HG03354 (cell line): ENCODE measurements around the gene ENKUR.

ENCODE experiments used
- ATAC-seq: cut with Tn5 transposase; IDR thresholded peaks from one replicate; pipeline ENCODE4 v1.9.1; 2021; ENCODE audit warnings: mild to moderate bottlenecking; ENCODE audit not compliant: unreplicated experiment, poor library complexity, severe bottlenecking

Gene ENKUR

DNA sequence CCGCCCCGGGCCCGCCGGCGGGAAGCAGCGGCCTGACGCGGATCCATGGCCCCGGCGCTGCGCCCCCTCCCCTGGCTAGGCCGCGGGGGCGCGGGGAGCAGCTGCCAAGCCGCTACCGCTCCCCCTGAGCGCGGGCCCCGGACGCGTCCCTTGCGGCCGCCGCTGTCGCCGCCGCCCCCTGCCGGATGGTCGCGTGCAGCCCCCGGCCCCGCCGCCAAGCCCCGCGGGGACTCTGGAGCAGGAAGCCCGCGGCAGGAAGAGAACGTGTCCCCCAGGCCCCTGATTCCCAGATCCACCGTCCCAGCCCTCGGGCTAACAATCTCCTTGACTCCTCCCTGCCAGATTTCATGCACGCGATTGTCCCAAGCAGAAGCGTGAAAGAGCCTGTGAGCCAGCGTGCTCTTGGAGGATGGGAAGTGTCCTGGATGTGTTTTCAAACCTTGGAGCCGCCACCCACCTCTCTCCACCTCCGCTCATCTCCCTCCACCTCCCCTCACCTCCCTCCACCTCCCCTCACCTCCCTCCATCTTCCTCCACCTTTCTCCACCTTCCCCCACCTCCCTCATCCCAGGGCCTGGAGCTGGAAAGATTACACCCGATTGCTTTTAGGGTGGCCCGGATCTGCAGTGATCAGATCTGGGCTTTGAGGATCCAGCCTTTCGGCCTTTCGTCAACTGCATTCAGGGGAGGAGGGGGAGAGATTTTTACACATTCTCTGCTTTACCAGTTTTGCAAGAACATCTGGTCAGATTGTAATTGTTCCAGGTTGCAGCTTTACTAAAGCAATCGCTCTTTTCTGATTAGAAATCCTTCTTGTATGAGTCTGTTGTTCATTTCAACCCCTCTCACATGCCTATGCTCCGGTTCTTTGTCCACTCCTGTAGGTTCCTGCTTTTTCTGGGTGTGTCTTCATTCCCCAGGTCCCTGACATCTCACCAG is 63.0 kb downstream of the ENKUR start:
- peak; percentile 72 for ATAC-seq

DNA sequence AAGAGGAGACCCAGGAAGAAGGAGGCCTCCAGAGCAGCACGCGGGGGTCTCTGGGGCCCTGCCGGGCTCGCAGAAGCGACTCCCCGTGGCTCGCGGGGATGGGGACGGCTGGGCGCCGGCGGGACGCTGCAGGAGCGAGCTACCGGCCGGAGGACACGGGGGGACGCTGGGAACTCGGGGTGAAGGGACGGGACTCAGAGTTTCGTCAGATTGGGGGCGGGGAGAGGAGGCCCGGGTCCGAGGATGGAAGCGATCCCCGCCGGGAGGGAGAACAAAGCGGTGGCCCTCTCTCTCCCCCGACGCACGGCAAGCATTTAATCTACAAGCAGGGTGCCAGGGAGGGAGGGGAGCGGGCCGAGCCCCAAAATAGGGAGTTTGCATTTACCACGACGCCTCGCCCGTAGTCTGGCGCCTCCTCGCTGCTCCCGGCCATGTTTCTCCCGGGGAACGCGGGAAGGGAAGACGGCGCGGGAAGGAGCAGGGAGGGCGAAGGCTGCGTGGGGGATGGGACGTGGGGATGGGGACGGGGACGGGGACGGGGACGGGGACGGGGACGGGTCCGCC is 63.7 kb downstream of the ENKUR start, which contains the start of gene PRTFDC1:
PRTFDC1 (minus strand) TSS at position 464 of the 564 bp plus-strand sequence; CDS start at position 433, 31 bp downstream.
- peak; percentile 43 for ATAC-seq

DNA sequence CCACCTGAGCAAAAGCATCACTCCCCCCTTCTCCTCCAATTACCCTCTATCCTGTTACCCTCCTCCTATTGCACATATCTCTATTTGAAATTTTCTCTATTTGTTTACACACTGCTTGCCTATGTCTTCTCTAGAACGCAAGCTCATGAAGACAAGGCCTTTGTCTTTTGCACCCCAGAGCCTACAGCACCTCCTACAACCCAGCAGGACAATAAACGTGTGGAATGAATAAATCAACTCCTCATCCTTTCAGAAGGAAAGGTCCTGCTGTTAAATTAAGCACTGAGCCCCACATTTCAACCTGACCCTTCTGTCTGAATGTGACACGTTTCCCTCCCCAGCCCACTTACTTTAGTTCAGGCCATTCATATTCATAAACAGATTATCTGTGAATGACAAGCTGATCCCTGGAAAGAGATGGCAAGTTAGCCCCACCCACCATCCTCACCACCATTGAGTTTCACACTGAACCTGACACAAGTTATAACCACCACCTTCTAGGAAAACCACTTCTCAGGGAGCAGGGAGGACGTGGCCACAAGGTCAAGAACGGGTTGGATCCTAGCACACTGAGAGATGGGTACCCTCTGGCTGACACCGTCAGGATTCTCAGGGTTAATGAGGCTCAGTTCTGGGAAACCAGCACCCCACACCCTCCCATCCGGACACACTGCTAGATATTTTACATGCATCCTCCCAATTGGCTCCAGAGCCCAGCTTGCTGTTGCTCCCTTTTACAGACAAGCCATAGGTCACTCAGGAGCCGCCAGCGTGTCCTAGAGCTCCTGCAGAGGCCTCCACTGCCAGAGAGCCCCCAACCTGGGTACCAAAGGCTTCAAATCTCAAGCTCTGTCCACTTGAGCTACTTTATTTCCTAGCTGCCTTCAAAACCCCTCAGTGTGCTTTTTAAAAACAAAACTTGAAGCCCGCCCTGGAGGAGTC is 64.5 kb downstream of the ENKUR start:
- ATAC-seq = peak; percentile 15

DNA sequence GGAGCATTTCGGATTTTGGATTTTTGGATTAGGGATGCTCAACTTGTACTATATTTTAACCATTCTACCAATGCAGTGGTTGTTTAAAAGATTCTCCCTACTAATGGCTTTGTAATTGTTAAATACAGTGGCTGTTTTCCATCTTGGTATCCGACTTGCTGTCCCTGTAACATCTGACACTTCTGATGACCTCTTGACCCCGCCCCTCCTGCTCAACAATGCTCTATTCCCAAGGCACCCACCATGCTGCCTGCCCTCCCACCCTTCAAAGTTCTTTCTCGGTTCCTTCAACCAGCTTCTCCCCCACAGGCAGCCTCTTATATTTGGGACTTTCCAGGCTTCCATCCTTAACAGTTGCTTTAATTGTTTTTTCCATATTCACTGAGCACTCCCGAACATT is 65.5 kb downstream of the ENKUR start:
- no peak for ATAC-seq

DNA sequence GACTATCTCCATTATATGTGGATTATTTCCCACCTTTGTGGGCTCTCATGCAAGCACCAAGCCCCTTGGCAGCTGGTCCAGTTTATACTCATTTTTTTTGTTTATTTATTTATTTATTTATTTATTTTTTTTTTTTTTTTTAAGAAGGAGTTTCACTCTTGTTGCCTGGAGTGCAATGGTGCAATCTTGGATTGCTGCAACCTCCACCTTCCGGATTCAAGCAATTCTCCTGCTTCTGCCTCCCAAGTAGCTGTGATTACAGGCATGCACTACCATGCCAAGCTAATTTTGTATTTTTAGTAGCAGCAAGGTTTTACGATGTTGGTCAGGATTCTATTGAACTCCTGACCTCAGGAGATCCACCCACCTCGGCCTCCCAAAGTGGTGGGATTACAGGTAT is 66.3 kb downstream of the ENKUR start:
- ATAC-seq = no peak

DNA sequence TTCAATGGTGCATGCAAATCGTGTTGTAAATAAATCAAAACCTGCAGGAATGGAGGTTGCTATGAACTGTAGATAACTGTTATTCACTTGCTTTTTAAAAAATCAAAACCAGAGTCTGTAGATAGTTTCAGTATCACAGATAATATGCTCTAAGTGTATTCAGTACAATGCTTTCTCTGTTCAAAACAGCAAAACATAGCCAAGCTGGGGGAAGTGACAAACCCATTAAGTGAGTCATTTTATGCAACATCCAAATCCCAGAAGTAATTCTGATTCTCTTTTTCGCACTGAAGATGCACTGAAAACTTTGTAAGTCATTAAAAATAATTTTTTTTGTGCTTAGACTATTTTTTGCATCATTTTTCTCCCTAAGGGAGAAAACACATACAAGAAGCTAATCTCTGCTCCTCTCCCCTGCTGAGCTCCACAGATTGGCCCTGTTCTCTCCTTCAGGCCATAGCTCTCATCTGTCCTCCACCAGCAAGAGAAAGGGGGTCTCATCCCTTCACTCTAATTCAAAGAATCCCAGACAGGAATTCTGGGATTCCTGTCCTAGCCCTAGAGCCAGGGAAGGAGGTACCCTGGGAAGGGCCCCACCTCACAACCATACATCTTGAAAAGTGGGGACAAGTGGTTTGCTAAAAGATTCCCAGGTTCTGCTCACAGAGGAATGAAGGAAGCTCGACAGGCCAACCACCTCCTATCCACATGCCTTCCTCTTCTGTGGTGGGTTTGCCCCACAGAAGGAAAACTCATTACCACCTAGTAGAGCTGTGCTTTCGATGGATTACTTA is 68.5 kb downstream of the ENKUR start:
- peak; percentile 64 for ATAC-seq

DNA sequence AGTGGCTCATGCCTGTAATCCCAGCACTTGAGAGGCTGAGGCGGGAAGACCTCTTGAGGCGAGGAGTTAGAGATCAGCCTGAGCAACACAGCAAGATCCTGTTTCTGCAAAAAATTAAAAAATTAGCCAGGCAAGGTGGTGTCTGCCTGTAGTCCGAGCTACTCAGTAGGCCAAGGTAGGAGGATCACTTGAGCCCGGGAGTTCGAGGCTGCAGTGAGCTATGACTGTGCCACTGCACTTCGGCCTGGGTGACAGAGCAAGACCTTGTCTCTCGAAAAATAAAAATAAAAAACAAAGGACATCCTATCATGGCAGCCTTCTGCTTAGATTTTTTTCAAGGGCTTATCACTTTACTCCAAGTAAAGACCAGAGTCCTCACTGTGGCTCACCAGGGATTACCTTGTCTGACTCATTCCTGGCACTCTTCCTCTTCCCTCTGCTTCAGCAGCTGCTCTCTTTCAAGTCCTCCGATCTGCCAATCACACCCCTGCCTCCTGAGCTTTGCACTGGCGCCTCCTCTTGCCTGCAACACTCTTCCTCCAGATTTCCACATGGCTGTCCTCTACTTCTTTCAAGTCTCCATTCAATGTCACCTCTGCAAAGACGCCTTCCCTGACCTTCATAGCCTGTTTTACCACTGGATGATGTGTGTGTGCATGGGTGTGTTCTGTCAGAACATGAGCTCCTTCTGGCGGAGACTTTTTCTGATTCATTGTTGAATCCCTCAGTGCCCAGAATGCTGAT is 71.3 kb downstream of the ENKUR start:
- no peak for ATAC-seq

DNA sequence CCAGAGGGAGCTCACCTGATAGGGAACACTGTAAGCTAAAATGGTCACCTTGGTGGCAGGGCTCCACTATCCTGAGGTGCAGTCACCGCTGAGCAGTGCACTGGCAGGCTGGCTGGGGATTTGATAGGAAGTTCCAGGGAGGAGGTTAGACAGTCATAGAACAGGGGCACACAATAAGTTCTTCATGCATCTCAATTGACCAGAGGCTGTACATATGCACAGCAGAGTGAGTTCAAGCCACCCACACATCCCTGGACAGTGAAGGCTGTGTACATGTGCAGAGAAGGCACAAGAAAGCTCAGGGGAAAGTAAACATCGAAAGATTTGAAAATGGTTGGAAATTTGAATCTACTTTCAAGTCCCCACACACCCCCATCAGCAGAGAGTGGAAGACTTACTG is 77.4 kb downstream of the ENKUR start:
- no peak for ATAC-seq

DNA sequence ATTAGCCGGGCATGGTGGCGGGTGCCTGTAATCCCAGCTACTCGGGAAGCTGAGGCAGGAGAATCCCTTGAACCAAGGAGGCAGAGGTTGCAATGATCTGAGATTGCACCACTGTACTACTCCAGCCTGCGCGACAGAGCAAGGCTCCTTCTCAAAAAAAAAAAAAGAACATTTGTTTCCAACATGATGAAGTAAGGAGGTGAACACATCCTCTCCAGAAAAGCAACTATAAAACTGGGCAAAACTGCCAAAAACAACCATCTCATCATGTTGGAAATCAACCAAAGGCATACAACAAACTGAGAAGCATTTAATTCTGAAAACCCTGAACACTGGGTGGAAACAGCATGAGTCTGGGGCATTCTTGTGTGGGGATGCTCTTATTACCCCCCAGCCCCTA is 77.9 kb downstream of the ENKUR start:
- no peak for ATAC-seq

DNA sequence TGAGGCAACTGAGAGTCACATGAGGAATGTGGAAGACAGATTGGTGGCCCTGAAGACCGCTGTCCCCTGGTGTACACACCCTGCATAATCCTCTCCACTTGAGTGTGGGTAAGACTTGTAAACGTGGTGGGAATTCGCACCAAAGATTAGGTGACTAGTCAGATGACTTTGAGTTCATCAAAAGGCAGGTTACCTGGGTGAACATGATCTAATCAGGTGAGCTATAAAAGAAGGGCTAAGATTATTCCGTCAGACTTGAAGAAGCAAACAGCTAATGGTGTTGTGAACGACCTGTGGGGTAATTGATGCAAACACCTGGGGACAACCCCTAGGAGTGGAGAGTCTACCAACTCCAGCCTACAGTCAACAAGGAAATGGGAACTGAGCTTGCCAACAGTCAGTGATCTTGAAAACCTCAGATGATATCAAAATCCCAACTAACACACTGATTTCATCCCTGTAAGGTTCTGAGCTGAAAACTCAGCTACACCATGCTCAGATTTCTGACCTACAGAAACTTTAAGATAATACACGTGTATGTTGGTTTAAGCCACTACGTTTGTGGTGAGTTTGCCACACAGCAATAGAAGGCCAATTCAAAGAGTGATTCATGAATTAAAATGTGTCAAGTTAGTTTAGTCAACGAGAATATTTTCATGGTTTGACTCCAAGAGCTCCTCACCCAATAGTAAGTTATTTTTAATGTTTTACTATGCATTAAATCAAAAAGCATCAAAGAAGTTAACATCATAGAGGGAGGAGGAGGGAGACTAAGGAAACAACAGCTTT is 80.3 kb downstream of the ENKUR start:
- ATAC-seq = no peak
